HG03378 (cell line): Measurements from ENCODE around the gene POM121C.
"Not testable (repeated sequence)": the region's sequence is repeated elsewhere in the genome, so short reads cannot be mapped to it uniquely, and the experiment has no call there.

Experiments used
- ATAC-seq: cut with Tn5 transposase; IDR thresholded peaks from one replicate; pipeline ENCODE4 v1.9.1; 2021; ENCODE audit warnings: mild to moderate bottlenecking, moderate library complexity; ENCODE audit not compliant: unreplicated experiment

The POM121C gene

GRCh38 chr7:75439000-75439399, 47.1 kb downstream of the POM121C start:
- ATAC-seq = not testable (repeated sequence)

- not testable (repeated sequence) for ATAC-seq
Measured at GRCh38 chr7:75423481-75423880, 62.6 kb downstream of the POM121C start.

- ATAC-seq = not testable (repeated sequence)
Measured at GRCh38 chr7:75421798-75422710, 64.0 kb downstream of the POM121C start.

GRCh38 chr7:75420152-75420551, 65.9 kb downstream of the POM121C start:
- not testable (repeated sequence) for ATAC-seq

GRCh38 chr7:75419693-75420092, 66.4 kb downstream of the POM121C start:
- ATAC-seq = not testable (repeated sequence)

- not testable (repeated sequence) for ATAC-seq
Measured at GRCh38 chr7:75419210-75419609, 66.9 kb downstream of the POM121C start.

- not testable (repeated sequence) for ATAC-seq
Measured at GRCh38 chr7:75418292-75418858, 67.7 kb downstream of the POM121C start.

- ATAC-seq = not testable (repeated sequence)
Measured at GRCh38 chr7:75416787-75417186, 69.3 kb downstream of the POM121C start.

GRCh38 chr7:75415829-75416373, 70.2 kb downstream of the POM121C start:
- ATAC-seq = not testable (repeated sequence)

GRCh38 chr7:75415428-75415817, 70.7 kb downstream of the POM121C start:
- not testable (repeated sequence) for ATAC-seq

- ATAC-seq = not testable (repeated sequence)
Measured at GRCh38 chr7:75414708-75415427, 71.2 kb downstream of the POM121C start.

- not testable (repeated sequence) for ATAC-seq
Measured at GRCh38 chr7:75414204-75414603, 71.9 kb downstream of the POM121C start.

GRCh38 chr7:75410823-75411173, 75.3 kb downstream of the POM121C start:
- not testable (repeated sequence) for ATAC-seq

GRCh38 chr7:75409880-75410822, 75.9 kb downstream of the POM121C start:
- ATAC-seq = peak; percentile 74

GRCh38 chr7:75404663-75405062, 81.4 kb downstream of the POM121C start:
- not testable (repeated sequence) for ATAC-seq

- not testable (repeated sequence) for ATAC-seq
Measured at GRCh38 chr7:75403455-75404443, 82.3 kb downstream of the POM121C start.

GRCh38 chr7:75400575-75400974, 85.5 kb downstream of the POM121C start:
- not testable (repeated sequence) for ATAC-seq

GRCh38 chr7:75398771-75399700, 87.1 kb downstream of the POM121C start:
- not testable (repeated sequence) for ATAC-seq
